ENCODE measurements around the gene SHMT2.

Gene SHMT2

GRCh38 chr12:57216014-57216911 lies 13.2 kb upstream of the SHMT2 start, which contains the start of gene NXPH4:
Gene NXPH4, plus strand, starts transcription at chr12:57216794. Its CDS starts 176 bp downstream, at chr12:57216970.
- peak; percentile 84 for DNase-seq

- DNase-seq = no peak
Observed at GRCh38 chr12:57216921-57217879, 12.3 kb upstream of the SHMT2 start.

- no peak for DNase-seq
Observed at GRCh38 chr12:57218030-57218853, 11.3 kb upstream of the SHMT2 start.

GRCh38 chr12:57219205-57219992 lies 10.1 kb upstream of the SHMT2 start:
- DNase-seq = no peak

- DNase-seq = no peak
Observed at GRCh38 chr12:57219993-57220754, 9.3 kb upstream of the SHMT2 start.

- no peak for DNase-seq
Observed at GRCh38 chr12:57220770-57221168, 8.7 kb upstream of the SHMT2 start.

- DNase-seq = no peak
Observed at GRCh38 chr12:57221169-57221917, 8.2 kb upstream of the SHMT2 start.

- no peak for DNase-seq
Observed at GRCh38 chr12:57222286-57223190, 7.0 kb upstream of the SHMT2 start.

GRCh38 chr12:57223191-57224165 lies 6.0 kb upstream of the SHMT2 start:
- no peak for DNase-seq

GRCh38 chr12:57224278-57224972 lies 5.1 kb upstream of the SHMT2 start:
- no peak for DNase-seq

- DNase-seq = peak; percentile 80
Observed at GRCh38 chr12:57224973-57225679, 4.4 kb upstream of the SHMT2 start.

GRCh38 chr12:57225680-57226210 lies 3.8 kb upstream of the SHMT2 start:
- no peak for DNase-seq

GRCh38 chr12:57226588-57227314 lies 2.8 kb upstream of the SHMT2 start:
- no peak for DNase-seq

GRCh38 chr12:57227315-57228115 lies 2.0 kb upstream of the SHMT2 start:
- no peak for DNase-seq
